Suprapubic skin (tissue), 4 donors: ENCODE results near the gene TMEM212.

Source experiments
- EP300 ChIP-seq: sonication (generic); formaldehyde crosslinking; IDR thresholded peaks from one replicate; pipeline ENCODE4 v1.6.1; 2017; ENCODE audit warnings: antibody characterized with exemption
- POLR2A ChIP-seq, 2 donors: fragments of 450-650 bp; IDR thresholded peaks; one replicate each; pipeline ENCODE4 v1.6.1; 2017; ENCODE audit warnings: antibody characterized with exemption in 2 of 2, mild to moderate bottlenecking in 2 of 2, moderate library complexity in 2 of 2
- POLR2AphosphoS5 ChIP-seq, 3 donors: sonication (generic); formaldehyde crosslinking; IDR thresholded peaks; one replicate each; pipeline ENCODE4 v1.6.1; 2017; ENCODE audit warnings: antibody characterized with exemption in 3 of 3
- TF ChIP-seq, protein P1 (sequence below), 2 donors: fragments of 200-600 bp in 1 of 2; fragments of 450-650 bp in 1 of 2; sonication (generic) in 1 of 2; IDR thresholded peaks; one replicate each; pipeline ENCODE4 v1.5.1; 2016 to 2019; ENCODE audit warnings: antibody characterized with exemption in 2 of 2, mild to moderate bottlenecking in 1 of 2, moderate library complexity in 1 of 2

DNA sequence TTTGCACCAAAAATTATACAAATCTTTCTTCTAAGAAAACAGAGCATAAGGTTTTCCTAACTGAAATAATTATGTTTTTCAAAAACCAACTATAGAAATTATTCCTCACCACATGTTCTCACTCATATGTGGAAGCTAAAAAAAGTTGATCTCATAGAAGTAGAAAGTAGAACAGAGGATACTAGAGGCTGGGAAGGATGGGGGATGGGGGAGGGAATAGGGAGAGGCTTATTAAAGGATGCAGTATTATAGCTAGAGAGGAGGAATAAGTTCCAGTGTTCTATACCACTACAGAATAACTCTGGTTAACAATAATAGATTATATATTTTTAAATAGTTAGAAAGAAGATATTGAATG, 12.7 kb upstream of the TMEM212 start:
- TF ChIP-seq, protein P1, sequence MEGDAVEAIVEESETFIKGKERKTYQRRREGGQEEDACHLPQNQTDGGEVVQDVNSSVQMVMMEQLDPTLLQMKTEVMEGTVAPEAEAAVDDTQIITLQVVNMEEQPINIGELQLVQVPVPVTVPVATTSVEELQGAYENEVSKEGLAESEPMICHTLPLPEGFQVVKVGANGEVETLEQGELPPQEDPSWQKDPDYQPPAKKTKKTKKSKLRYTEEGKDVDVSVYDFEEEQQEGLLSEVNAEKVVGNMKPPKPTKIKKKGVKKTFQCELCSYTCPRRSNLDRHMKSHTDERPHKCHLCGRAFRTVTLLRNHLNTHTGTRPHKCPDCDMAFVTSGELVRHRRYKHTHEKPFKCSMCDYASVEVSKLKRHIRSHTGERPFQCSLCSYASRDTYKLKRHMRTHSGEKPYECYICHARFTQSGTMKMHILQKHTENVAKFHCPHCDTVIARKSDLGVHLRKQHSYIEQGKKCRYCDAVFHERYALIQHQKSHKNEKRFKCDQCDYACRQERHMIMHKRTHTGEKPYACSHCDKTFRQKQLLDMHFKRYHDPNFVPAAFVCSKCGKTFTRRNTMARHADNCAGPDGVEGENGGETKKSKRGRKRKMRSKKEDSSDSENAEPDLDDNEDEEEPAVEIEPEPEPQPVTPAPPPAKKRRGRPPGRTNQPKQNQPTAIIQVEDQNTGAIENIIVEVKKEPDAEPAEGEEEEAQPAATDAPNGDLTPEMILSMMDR (IDR thresholded peaks at IDR 0.05) = no peak
- TF ChIP-seq EP300 (no peak), POLR2AphosphoS5 (IDR thresholded peaks at IDR 0.05) (no peak), POLR2A (IDR thresholded peaks at IDR 0.05) (no peak)
